ENCODE data around the gene DYSF. TPM values are rescaled to one million over a fixed set of nuclear protein-coding genes. Genes with fewer than 3 reads are reported as not detected.

DYSF gene
- total and polyA plus RNA-seq, 2 donors: 5.8 to 9.2 TPM

DNA sequence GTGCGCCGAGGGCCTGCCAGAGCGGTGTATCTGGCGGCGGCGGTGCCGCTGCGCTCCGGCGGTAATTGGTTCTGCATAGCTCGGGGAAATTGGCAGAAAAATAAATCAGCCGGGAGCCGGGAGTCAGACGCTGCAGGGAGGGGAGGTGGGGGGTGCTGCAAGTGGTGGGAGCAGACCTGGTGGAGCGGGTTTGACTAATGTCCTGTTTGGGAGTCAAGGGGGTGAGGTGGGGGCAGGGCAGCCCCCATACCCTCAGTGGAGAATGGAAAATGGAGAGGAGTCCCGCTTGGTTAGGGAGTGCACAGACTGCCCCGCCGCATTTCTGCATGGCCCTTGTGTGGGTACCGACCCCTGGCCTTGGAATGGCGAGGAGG is 107.3 kb downstream of the DYSF start:
- Histone ChIP-seq H3K4me3 (ENCODE audit: low read length in 2 of 2) (no peak overlapping the region), H3K4me1 (ENCODE audit: control insufficient read depth in 2 of 2, insufficient read depth in 2 of 2, low read length in 2 of 2) (peaks cover 0 to 12% of the 10 kb centered on the region in 2 donors), H3K36me3 (ENCODE audit: control insufficient read depth in 2 of 2, insufficient read depth in 2 of 2, low read length in 1 of 2) (no peaks in the 10 kb centered on the region), H3K27ac (ENCODE audit: low read depth in 1 of 2, low read length in 1 of 2) (no peak overlapping the region), H3K27me3 (ENCODE audit: control insufficient read depth in 2 of 2, insufficient read depth in 1 of 2, low read length in 1 of 2) (no peaks in the 10 kb centered on the region), H3K9me3 (ENCODE audit: control insufficient read depth in 2 of 2, insufficient read depth in 1 of 2, low read length in 1 of 2) (no peaks in the 10 kb centered on the region)
- no peak for DNase-seq (ENCODE audit: low read depth in 6 of 9, low spot score in 9 of 9)
- 95% methylated on average over 20 of the region's 20 CpGs for WGBS

DNA sequence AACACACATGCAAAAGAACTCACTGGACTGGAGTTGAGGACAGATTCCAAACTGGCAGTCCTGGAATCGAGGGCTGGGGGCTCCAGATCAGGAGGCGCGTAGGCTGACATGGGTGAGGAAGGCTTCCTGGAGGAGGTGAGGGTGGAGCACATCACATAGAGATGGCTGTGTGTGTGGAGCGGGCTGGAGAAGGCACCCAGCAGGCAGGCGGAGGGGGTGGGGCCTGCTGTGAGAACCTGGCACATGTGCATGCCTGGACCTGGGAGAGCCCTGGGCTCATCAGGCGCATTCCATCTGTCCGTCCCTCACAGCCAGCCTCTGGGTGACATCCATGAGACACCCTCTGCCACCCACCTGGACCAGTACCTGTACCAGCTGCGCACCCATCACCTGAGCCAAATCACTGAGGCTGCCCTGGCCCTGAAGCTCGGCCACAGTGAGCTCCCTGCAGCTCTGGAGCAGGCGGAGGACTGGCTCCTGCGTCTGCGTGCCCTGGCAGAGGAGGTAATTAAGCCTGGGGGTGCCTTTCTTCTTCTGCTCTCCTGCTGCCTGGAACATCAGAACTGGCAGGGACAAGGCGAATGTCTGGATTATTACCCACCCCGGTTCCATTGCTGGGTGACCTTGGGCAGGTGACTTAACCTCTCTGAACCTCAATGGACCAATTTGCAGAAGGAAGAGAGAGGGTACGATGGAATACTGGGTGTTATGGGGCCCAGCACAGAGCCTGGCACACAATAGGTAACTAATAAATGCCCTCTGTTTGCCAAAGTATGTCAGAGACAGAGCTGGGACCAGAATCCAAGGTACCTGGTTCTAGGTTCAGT is 108.3 kb downstream of the DYSF start:
- Histone ChIP-seq H3K4me3 (ENCODE audit: low read length in 2 of 2) (no peak overlapping the region), H3K27ac (ENCODE audit: low read depth in 1 of 2, low read length in 1 of 2) (peak overlapping the region in 1 of 2 donors; percentile 11), H3K9me3 (ENCODE audit: control insufficient read depth in 2 of 2, insufficient read depth in 1 of 2, low read length in 1 of 2) (no peaks in the 10 kb centered on the region), H3K4me1 (ENCODE audit: control insufficient read depth in 2 of 2, insufficient read depth in 2 of 2, low read length in 2 of 2) (peaks cover 0 to 12% of the 10 kb centered on the region in 2 donors), H3K36me3 (ENCODE audit: control insufficient read depth in 2 of 2, insufficient read depth in 2 of 2, low read length in 1 of 2) (no peaks in the 10 kb centered on the region), H3K27me3 (ENCODE audit: control insufficient read depth in 2 of 2, insufficient read depth in 1 of 2, low read length in 1 of 2) (no peaks in the 10 kb centered on the region)
- 94% methylated on average over 15 of the region's 15 CpGs for WGBS
- no peak for DNase-seq (ENCODE audit: low read depth in 6 of 9, low spot score in 9 of 9)

DNA sequence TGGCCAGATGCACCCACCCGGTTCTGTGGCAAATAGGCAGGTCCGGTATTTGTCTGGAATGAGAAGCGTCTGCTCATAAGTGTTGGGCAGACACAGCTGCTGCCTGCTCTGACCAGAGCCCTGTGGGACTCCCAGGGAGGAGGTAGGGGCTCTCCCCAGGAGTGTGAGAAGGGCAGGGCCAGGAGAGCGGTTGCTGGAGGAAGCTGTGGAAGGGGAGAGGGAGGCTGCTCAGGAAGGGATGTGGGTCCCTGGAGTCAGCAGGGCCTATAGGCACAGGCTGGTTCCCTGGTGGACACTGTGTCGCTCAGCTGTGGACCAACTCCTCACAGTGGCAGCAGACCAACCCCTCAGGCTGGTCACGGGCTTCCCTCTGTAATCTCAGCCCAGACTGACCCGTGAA is 109.2 kb downstream of the DYSF start:
- H3K4me3 ChIP-seq (ENCODE audit: low read length in 2 of 2): no peak overlapping the region
- peak overlapping the region in 1 of 2 donors; percentile 43 for H3K27ac ChIP-seq (ENCODE audit: low read depth in 1 of 2, low read length in 1 of 2)
- H3K36me3 ChIP-seq (ENCODE audit: control insufficient read depth in 2 of 2, insufficient read depth in 2 of 2, low read length in 1 of 2): no peaks in the 10 kb centered on the region
- peaks cover 0 to 12% of the 10 kb centered on the region in 2 donors for H3K4me1 ChIP-seq (ENCODE audit: control insufficient read depth in 2 of 2, insufficient read depth in 2 of 2, low read length in 2 of 2)
- H3K9me3 ChIP-seq (ENCODE audit: control insufficient read depth in 2 of 2, insufficient read depth in 1 of 2, low read length in 1 of 2): no peaks in the 10 kb centered on the region
- DNase-seq (ENCODE audit: low read depth in 6 of 9, low spot score in 9 of 9): no peak
- no peaks in the 10 kb centered on the region for H3K27me3 ChIP-seq (ENCODE audit: control insufficient read depth in 2 of 2, insufficient read depth in 1 of 2, low read length in 1 of 2)
- 90% methylated on average over 7 of the region's 7 CpGs for WGBS

DNA sequence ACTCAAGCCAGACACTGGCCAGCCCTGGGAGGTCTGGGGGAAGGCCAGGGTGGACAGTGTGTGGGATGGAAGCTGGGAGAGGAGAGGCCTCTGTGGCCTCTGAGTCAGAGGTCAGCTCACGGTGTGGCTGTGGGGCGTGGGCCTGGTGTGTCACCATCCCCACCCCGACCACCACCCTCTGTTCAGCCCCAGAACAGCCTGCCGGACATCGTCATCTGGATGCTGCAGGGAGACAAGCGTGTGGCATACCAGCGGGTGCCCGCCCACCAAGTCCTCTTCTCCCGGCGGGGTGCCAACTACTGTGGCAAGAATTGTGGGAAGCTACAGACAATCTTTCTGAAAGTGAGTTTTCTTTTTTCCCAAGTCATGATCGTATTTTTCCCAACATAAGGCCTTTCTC is 110.5 kb downstream of the DYSF start:
- Histone ChIP-seq H3K9me3 (ENCODE audit: control insufficient read depth in 2 of 2, insufficient read depth in 1 of 2, low read length in 1 of 2) (no peaks in the 10 kb centered on the region), H3K4me3 (ENCODE audit: low read length in 2 of 2) (no peak overlapping the region), H3K27ac (ENCODE audit: low read depth in 1 of 2, low read length in 1 of 2) (no peak overlapping the region), H3K36me3 (ENCODE audit: control insufficient read depth in 2 of 2, insufficient read depth in 2 of 2, low read length in 1 of 2) (no peaks in the 10 kb centered on the region), H3K4me1 (ENCODE audit: control insufficient read depth in 2 of 2, insufficient read depth in 2 of 2, low read length in 2 of 2) (peaks cover 0 to 12% of the 10 kb centered on the region in 2 donors), H3K27me3 (ENCODE audit: control insufficient read depth in 2 of 2, insufficient read depth in 1 of 2, low read length in 1 of 2) (no peaks in the 10 kb centered on the region)
- no peak for DNase-seq (ENCODE audit: low read depth in 6 of 9, low spot score in 9 of 9)
- 95% methylated on average over 11 of the region's 11 CpGs for WGBS

DNA sequence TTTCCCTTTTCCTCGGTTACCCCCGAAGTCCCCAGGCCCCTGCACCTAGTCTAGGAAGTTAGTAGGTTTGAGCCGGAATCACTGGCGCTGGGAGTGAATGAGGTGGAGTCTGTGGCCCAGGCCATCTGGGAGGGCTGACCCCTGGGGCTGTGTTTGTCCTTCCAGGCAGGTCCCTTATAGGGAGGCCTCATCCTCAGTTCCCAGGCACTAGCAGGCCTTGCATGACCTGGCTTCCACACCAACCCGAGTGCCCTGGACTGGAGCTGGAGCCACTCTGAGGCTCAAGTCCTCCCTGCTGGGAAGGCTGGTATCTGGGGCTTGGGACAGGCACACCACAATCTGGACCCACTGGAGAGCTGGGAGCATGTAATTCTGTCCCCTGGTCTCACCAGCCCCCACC is 111.0 kb downstream of the DYSF start:
- Histone ChIP-seq H3K9me3 (ENCODE audit: control insufficient read depth in 2 of 2, insufficient read depth in 1 of 2, low read length in 1 of 2) (no peaks in the 10 kb centered on the region), H3K4me3 (ENCODE audit: low read length in 2 of 2) (no peak overlapping the region), H3K27ac (ENCODE audit: low read depth in 1 of 2, low read length in 1 of 2) (no peak overlapping the region), H3K36me3 (ENCODE audit: control insufficient read depth in 2 of 2, insufficient read depth in 2 of 2, low read length in 1 of 2) (no peaks in the 10 kb centered on the region), H3K27me3 (ENCODE audit: control insufficient read depth in 2 of 2, insufficient read depth in 1 of 2, low read length in 1 of 2) (no peaks in the 10 kb centered on the region), H3K4me1 (ENCODE audit: control insufficient read depth in 2 of 2, insufficient read depth in 2 of 2, low read length in 2 of 2) (peaks cover 0 to 12% of the 10 kb centered on the region in 2 donors)
- DNase-seq (ENCODE audit: low read depth in 6 of 9, low spot score in 9 of 9): no peak
- 95% methylated on average over 5 of the region's 5 CpGs for WGBS

DNA sequence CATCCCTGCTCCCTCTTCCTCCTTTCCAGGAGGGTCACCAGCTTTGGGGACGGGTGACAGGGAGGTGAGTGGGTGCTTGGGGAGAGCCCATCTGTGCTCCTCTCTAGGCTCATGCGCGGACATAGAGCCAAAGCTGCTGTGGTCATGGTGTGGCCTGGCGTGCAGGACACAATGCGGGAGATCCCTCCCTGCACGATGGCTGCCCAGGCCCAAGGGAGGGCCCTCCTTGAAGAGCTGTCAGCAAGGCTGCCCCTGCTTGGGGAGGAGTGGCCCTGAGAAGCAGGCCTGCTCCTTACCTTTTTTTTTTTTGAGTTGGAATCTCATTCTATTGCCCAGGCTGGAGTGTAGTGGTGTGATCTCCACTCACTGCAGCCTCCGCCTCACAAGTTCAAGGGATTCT is 111.4 kb downstream of the DYSF start:
- Histone ChIP-seq H3K4me3 (ENCODE audit: low read length in 2 of 2) (no peak overlapping the region), H3K27ac (ENCODE audit: low read depth in 1 of 2, low read length in 1 of 2) (no peak overlapping the region), H3K27me3 (ENCODE audit: control insufficient read depth in 2 of 2, insufficient read depth in 1 of 2, low read length in 1 of 2) (no peaks in the 10 kb centered on the region), H3K9me3 (ENCODE audit: control insufficient read depth in 2 of 2, insufficient read depth in 1 of 2, low read length in 1 of 2) (no peaks in the 10 kb centered on the region), H3K36me3 (ENCODE audit: control insufficient read depth in 2 of 2, insufficient read depth in 2 of 2, low read length in 1 of 2) (no peaks in the 10 kb centered on the region), H3K4me1 (ENCODE audit: control insufficient read depth in 2 of 2, insufficient read depth in 2 of 2, low read length in 2 of 2) (peaks cover 0 to 12% of the 10 kb centered on the region in 2 donors)
- WGBS: 92% methylated on average over 7 of the region's 7 CpGs
- DNase-seq (ENCODE audit: low read depth in 6 of 9, low spot score in 9 of 9): no peak

DNA sequence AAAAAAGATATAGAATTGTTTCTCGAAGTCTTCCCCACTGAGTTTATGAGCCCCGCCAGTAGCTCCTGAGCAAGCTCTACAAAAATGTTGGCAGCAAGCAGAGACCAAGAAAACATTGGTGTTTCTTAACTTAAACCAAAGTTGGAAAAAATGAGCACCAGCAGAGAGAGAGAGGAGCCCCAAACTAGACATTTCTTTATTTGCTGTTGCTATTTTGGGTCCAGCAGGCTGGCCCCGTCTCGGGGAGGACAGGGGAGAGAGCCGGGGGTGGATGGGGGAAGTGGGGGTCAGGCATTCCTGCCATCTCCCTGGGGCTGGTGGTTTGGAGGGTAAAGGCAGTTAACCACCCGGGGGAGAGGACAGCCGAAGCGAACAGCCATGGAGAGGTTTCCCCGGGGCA is 113.0 kb downstream of the DYSF start:
- DNase-seq (ENCODE audit: low read depth in 6 of 9, low spot score in 9 of 9): no peak
- peaks cover 0 to 4% of the 10 kb centered on the region in 2 donors for H3K4me1 ChIP-seq (ENCODE audit: control insufficient read depth in 2 of 2, insufficient read depth in 2 of 2, low read length in 2 of 2)
- no peaks in the 10 kb centered on the region for H3K36me3 ChIP-seq (ENCODE audit: control insufficient read depth in 2 of 2, insufficient read depth in 2 of 2, low read length in 1 of 2)
- 84% methylated on average over 9 of the region's 9 CpGs for WGBS
- H3K27me3 ChIP-seq (ENCODE audit: control insufficient read depth in 2 of 2, insufficient read depth in 1 of 2, low read length in 1 of 2): no peaks in the 10 kb centered on the region
- H3K4me3 ChIP-seq (ENCODE audit: low read length in 2 of 2): no peak overlapping the region
- H3K9me3 ChIP-seq (ENCODE audit: control insufficient read depth in 2 of 2, insufficient read depth in 1 of 2, low read length in 1 of 2): peaks cover 6 to 12% of the 10 kb centered on the region in 2 donors
- H3K27ac ChIP-seq (ENCODE audit: low read depth in 1 of 2, low read length in 1 of 2): no peak overlapping the region

DNA sequence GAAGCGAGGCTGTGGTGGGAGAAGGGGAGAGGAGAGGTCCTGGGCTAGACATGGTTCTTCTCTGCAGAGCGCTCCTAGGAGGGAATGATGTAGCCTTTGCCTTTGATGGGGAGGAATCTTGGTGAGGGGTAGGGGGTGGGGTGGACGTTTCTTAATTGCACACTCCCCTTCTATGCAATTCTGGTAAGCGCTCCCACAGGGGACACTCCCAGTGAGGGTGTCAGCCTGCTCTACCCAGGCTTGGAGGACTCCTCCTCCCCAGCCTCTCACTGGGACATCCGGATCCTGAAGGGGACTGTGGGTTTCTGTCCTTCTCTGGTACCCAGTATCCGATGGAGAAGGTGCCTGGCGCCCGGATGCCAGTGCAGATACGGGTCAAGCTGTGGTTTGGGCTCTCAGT is 114.3 kb downstream of the DYSF start:
- Histone ChIP-seq H3K27me3 (ENCODE audit: control insufficient read depth in 2 of 2, insufficient read depth in 1 of 2, low read length in 1 of 2) (no peaks in the 10 kb centered on the region), H3K4me3 (ENCODE audit: low read length in 2 of 2) (no peak overlapping the region), H3K9me3 (ENCODE audit: control insufficient read depth in 2 of 2, insufficient read depth in 1 of 2, low read length in 1 of 2) (peaks cover 6 to 18% of the 10 kb centered on the region in 2 donors), H3K4me1 (ENCODE audit: control insufficient read depth in 2 of 2, insufficient read depth in 2 of 2, low read length in 2 of 2) (no peaks in the 10 kb centered on the region), H3K36me3 (ENCODE audit: control insufficient read depth in 2 of 2, insufficient read depth in 2 of 2, low read length in 1 of 2) (no peaks in the 10 kb centered on the region), H3K27ac (ENCODE audit: low read depth in 1 of 2, low read length in 1 of 2) (no peak overlapping the region)
- no peak for DNase-seq (ENCODE audit: low read depth in 6 of 9, low spot score in 9 of 9)
- WGBS: 90% methylated on average over 9 of the region's 9 CpGs

DNA sequence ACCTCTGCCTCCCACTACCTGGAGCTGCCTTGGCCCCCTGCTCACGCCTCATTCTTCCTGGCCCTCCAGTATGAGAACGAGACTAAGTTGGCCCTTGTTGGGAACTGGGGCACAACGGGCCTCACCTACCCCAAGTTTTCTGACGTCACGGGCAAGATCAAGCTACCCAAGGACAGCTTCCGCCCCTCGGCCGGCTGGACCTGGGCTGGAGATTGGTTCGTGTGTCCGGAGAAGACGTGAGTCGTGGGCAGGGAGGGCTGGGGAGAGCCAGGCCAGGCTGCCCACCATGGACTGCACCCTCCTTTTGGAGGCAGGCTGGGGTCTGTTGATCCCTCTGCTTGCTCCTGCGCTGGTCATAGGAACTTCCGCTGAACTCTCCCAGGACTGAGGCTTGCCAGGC is 114.7 kb downstream of the DYSF start:
- no peaks in the 10 kb centered on the region for H3K36me3 ChIP-seq (ENCODE audit: control insufficient read depth in 2 of 2, insufficient read depth in 2 of 2, low read length in 1 of 2)
- H3K27ac ChIP-seq (ENCODE audit: low read depth in 1 of 2, low read length in 1 of 2): no peak overlapping the region
- H3K4me3 ChIP-seq (ENCODE audit: low read length in 2 of 2): no peak overlapping the region
- no peak for DNase-seq (ENCODE audit: low read depth in 6 of 9, low spot score in 9 of 9)
- no peaks in the 10 kb centered on the region for H3K4me1 ChIP-seq (ENCODE audit: control insufficient read depth in 2 of 2, insufficient read depth in 2 of 2, low read length in 2 of 2)
- WGBS: 92% methylated on average over 14 of the region's 14 CpGs
- H3K9me3 ChIP-seq (ENCODE audit: control insufficient read depth in 2 of 2, insufficient read depth in 1 of 2, low read length in 1 of 2): peaks cover 6 to 18% of the 10 kb centered on the region in 2 donors
- no peaks in the 10 kb centered on the region for H3K27me3 ChIP-seq (ENCODE audit: control insufficient read depth in 2 of 2, insufficient read depth in 1 of 2, low read length in 1 of 2)
